ENCODE results near the gene RBM19. TPM values are rescaled to one million over a fixed set of nuclear protein-coding genes. Genes with fewer than 3 reads are reported as not detected.

The RBM19 gene
- total and polyA plus RNA-seq, 10 donors: 13.6 to 46.7 (median 34.5) TPM

DNA sequence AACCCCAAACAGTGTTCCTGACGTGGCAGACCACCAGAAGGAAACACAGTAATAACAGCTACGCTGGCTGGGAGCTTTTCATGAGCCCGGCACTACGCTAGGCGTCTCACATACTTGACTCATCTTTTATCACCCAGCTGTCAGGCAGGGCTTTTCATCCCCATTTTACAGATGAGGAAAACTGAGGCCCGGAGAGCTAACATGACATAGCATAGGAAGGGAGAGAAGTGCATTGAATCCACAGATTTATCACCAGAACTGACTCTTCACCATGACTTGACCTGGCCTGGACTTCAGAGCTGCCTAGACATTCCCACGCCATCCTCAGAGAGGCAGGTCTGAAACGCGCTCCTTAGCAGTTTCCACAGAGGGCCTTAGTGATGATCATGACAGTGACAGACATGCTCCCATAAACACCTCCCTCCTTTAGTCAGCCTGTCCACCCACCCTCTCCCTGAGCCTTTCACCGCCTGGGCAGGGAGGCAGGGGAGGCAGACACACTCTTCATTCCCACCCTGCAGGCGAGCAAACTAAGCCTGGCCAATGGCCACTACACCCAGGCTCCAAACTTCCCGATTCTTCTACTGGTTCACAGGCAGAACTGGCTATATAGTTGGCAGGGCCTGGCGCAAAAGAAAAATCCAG lies 56.2 kb downstream of the RBM19 start:
- TF ChIP-seq POLR2A (IDR thresholded peaks at IDR 0.05) (no peak), POLR2AphosphoS5 (IDR thresholded peaks at IDR 0.05) (no peak)
- TF ChIP-seq, protein P1, sequence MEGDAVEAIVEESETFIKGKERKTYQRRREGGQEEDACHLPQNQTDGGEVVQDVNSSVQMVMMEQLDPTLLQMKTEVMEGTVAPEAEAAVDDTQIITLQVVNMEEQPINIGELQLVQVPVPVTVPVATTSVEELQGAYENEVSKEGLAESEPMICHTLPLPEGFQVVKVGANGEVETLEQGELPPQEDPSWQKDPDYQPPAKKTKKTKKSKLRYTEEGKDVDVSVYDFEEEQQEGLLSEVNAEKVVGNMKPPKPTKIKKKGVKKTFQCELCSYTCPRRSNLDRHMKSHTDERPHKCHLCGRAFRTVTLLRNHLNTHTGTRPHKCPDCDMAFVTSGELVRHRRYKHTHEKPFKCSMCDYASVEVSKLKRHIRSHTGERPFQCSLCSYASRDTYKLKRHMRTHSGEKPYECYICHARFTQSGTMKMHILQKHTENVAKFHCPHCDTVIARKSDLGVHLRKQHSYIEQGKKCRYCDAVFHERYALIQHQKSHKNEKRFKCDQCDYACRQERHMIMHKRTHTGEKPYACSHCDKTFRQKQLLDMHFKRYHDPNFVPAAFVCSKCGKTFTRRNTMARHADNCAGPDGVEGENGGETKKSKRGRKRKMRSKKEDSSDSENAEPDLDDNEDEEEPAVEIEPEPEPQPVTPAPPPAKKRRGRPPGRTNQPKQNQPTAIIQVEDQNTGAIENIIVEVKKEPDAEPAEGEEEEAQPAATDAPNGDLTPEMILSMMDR (IDR thresholded peaks at IDR 0.05 in 8 of 11, conservative IDR thresholded peaks at IDR 0.05 in 3 of 11): no peak
- DNase-seq: no peak
- 93 to 99% (median 98%) methylated on average over 13 of the region's 13 CpGs for WGBS, 5 donors
- intact Hi-C loops (cut with DNase I; ENCODE audit: low total_unique reads): loop anchor here (10.0 kb wide), 1 partner anchor 445 kb away; no protein-coding TSS in a partner anchor
- H3K27ac ChIP-seq: no peak overlapping the region
- no peaks in the 10 kb centered on the region for H3K27me3 ChIP-seq (replicated peaks in 1 of 7)
- H3K4me1 ChIP-seq: no peaks in the 10 kb centered on the region
- H3K36me3 ChIP-seq: peaks cover 0 to 99% (median 59%) of the 10 kb centered on the region in 6 donors
- no peak overlapping the region for H3K4me3 ChIP-seq
- no peaks in the 10 kb centered on the region for H3K9me3 ChIP-seq

GRCh38 chr12:113908584-113909100 lies 57.5 kb downstream of the RBM19 start:
- no peak for DNase-seq

GRCh38 chr12:113907446-113908180 lies 58.5 kb downstream of the RBM19 start:
- H3K9me3 ChIP-seq: no peaks in the 10 kb centered on the region
- H3K4me3 ChIP-seq: no peak overlapping the region
- no peak overlapping the region for H3K27ac ChIP-seq
- H3K27me3 ChIP-seq (replicated peaks in 1 of 7): no peaks in the 10 kb centered on the region
- intact Hi-C loops (cut with DNase I; ENCODE audit: low total_unique reads): loop anchor here (10.0 kb wide), 1 partner anchor 443 kb away; no protein-coding TSS in a partner anchor
- peaks cover 0 to 100% (median 57%) of the 10 kb centered on the region in 6 donors for H3K36me3 ChIP-seq
- 89 to 95% (median 91%) methylated on average over 10 to 11 of the region's 11 CpGs for WGBS, 5 donors
- no peak for DNase-seq
- TF ChIP-seq, protein P1 (IDR thresholded peaks at IDR 0.05 in 8 of 11, conservative IDR thresholded peaks at IDR 0.05 in 3 of 11): no peak
- no peak for TF ChIP-seq POLR2AphosphoS5 (IDR thresholded peaks at IDR 0.05)
- TF ChIP-seq POLR2A (IDR thresholded peaks at IDR 0.05): no peak
- no peaks in the 10 kb centered on the region for H3K4me1 ChIP-seq

More at GRCh38 chr12:113908584-113909100, 57.5 kb downstream of the RBM19 start:
- intact Hi-C loops (cut with DNase I; ENCODE audit: low total_unique reads): loop anchor here (10.0 kb wide), 1 partner anchor 444 kb away; no protein-coding TSS in a partner anchor
- H3K4me1 ChIP-seq: no peaks in the 10 kb centered on the region
- 87 to 98% (median 95%) methylated on average over 6 of the region's 6 CpGs for WGBS, 5 donors
- H3K4me3 ChIP-seq: no peak overlapping the region
- H3K27ac ChIP-seq: no peak overlapping the region
- TF ChIP-seq POLR2AphosphoS5 (IDR thresholded peaks at IDR 0.05) (no peak), POLR2A (IDR thresholded peaks at IDR 0.05) (no peak)
- TF ChIP-seq, protein P1 (IDR thresholded peaks at IDR 0.05 in 8 of 11, conservative IDR thresholded peaks at IDR 0.05 in 3 of 11): no peak
- no peaks in the 10 kb centered on the region for H3K9me3 ChIP-seq
- peaks cover 0 to 99% (median 57%) of the 10 kb centered on the region in 6 donors for H3K36me3 ChIP-seq
- no peaks in the 10 kb centered on the region for H3K27me3 ChIP-seq (replicated peaks in 1 of 7)
